DND-41 (cell line): ENCODE data around the gene PDIA4.

Experiments used
- EZH2 ChIP-seq: IDR thresholded peaks from 3 replicates; pipeline ENCODE4 v1.6.1; 2012; ENCODE audit warnings: borderline replicate concordance, low read depth, mild to moderate bottlenecking, moderate library complexity, low read length, inconsistent platforms; ENCODE audit not compliant: severe bottlenecking
- TF ChIP-seq, protein P1 (sequence below): IDR thresholded peaks from 2 replicates; pipeline ENCODE4 v1.5.1; 2012; ENCODE audit warnings: borderline replicate concordance, low read length, moderate library complexity, mild to moderate bottlenecking; ENCODE audit not compliant: poor library complexity, severe bottlenecking; ENCODE audit errors: extremely low read depth

DNA sequence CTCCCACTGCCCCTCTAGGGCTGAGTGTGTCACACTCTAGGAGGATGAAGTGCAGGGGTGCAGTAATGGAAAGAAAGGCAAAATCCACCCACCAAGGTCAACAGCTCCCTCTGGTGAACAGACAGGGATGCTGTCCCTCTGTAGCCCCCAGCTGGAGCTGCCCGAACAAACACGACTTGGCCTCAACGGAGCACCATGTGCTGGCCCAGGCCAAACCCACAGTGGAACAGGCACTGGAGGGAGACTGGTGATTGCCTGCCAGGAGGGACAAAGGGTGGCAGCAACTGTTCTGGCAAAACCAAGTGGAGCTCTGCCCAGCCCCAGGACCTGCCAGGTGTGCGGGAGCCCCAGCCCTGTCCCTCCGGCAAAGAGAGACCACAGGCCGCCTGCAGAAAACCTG is 20.7 kb downstream of the PDIA4 start:
- TF ChIP-seq, protein P1, sequence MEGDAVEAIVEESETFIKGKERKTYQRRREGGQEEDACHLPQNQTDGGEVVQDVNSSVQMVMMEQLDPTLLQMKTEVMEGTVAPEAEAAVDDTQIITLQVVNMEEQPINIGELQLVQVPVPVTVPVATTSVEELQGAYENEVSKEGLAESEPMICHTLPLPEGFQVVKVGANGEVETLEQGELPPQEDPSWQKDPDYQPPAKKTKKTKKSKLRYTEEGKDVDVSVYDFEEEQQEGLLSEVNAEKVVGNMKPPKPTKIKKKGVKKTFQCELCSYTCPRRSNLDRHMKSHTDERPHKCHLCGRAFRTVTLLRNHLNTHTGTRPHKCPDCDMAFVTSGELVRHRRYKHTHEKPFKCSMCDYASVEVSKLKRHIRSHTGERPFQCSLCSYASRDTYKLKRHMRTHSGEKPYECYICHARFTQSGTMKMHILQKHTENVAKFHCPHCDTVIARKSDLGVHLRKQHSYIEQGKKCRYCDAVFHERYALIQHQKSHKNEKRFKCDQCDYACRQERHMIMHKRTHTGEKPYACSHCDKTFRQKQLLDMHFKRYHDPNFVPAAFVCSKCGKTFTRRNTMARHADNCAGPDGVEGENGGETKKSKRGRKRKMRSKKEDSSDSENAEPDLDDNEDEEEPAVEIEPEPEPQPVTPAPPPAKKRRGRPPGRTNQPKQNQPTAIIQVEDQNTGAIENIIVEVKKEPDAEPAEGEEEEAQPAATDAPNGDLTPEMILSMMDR = peak; percentile 49
- no peak for TF ChIP-seq EZH2
